CD8-positive, alpha-beta memory T cell (primary cell): ENCODE measurements around the gene MRGPRF. TPM values are rescaled to one million over a fixed set of nuclear protein-coding genes. Genes with fewer than 3 reads are reported as not detected.
A peak's percentile ranks its signal among the peaks of the same experiment; 100 is the strongest.

Source experiments
- CTCF ChIA-PET: fragments of 350-600 bp; sonication (Branson Sonifier 250); formaldehyde crosslinking; loops from one replicate; lab custom pipeline; 2021; ENCODE audit warnings: antibody characterized with exemption; lab: Charles Lee
- POLR2A ChIA-PET: fragments of 350-600 bp; sonication (Branson Sonifier 250); formaldehyde crosslinking; loops from one replicate; lab custom pipeline; 2021; ENCODE audit warnings: antibody characterized with exemption; lab: Charles Lee
- DNase-seq, 5 donors: peaks; one replicate each; pipeline versions ENCODE4 v3.0.0 to v3.0.0-alpha.2; 2020 to 2022; ENCODE audit warnings: mixed read lengths in 1 of 5
- H3K27ac ChIP-seq: one replicate; pipeline ENCODE4 v1.7.0; 2013; ENCODE audit warnings: low read depth, mild to moderate bottlenecking, low read length, moderate library complexity
- H3K27me3 ChIP-seq: 2 replicates; pipeline ENCODE4 v1.7.0; 2013; ENCODE audit warnings: low read length, mild to moderate bottlenecking; ENCODE audit not compliant: insufficient read depth, poor library complexity, severe bottlenecking
- H3K36me3 ChIP-seq: 2 replicates; pipeline ENCODE4 v1.7.0; 2013; ENCODE audit warnings: mild to moderate bottlenecking, low read length, moderate library complexity; ENCODE audit not compliant: insufficient read depth
- H3K4me1 ChIP-seq: 2 replicates; pipeline ENCODE4 v1.7.0; 2013; ENCODE audit warnings: mild to moderate bottlenecking, low read length, moderate library complexity; ENCODE audit not compliant: insufficient read depth
- H3K4me3 ChIP-seq: 2 replicates; pipeline ENCODE4 v1.7.0; 2013; ENCODE audit warnings: mild to moderate bottlenecking, low read length
- H3K9me3 ChIP-seq: 2 replicates; pipeline ENCODE4 v1.7.0; 2013; ENCODE audit warnings: mild to moderate bottlenecking, low read length
- H3K27ac Mint-ChIP-seq, 8 donors: one replicate each; pipeline ENCODE4 v1.8.0; 2020 to 2021; ENCODE audit warnings: mixed read lengths in 8 of 8, mild to moderate bottlenecking in 6 of 8, inconsistent platforms in 3 of 8, moderate library complexity in 3 of 8
- H3K27me3 Mint-ChIP-seq, 2 donors: one replicate each; pipeline ENCODE4 v1.8.0; 2020 to 2021; ENCODE audit warnings: mixed read lengths in 2 of 2, mild to moderate bottlenecking in 1 of 2, moderate library complexity in 1 of 2
- H3K36me3 Mint-ChIP-seq, 3 donors: one replicate each; pipeline ENCODE4 v1.8.0; 2020 to 2021; ENCODE audit warnings: mixed read lengths in 3 of 3, inconsistent platforms in 1 of 3, mild to moderate bottlenecking in 1 of 3
- H3K4me1 Mint-ChIP-seq, 3 donors: one replicate each; pipeline ENCODE4 v1.8.0; 2020 to 2021; ENCODE audit warnings: mixed read lengths in 3 of 3, inconsistent platforms in 1 of 3, mild to moderate bottlenecking in 1 of 3
- H3K4me3 Mint-ChIP-seq, 7 donors: one replicate each; pipeline ENCODE4 v1.8.0; 2020 to 2021; ENCODE audit warnings: mixed read lengths in 7 of 7, mild to moderate bottlenecking in 6 of 7, moderate library complexity in 4 of 7, inconsistent platforms in 2 of 7
- H3K9me3 Mint-ChIP-seq, 5 donors: one replicate each; pipeline ENCODE4 v1.8.0; 2020 to 2022; ENCODE audit warnings: mixed read lengths in 5 of 5, mild to moderate bottlenecking in 3 of 5, moderate library complexity in 2 of 5, inconsistent platforms in 1 of 5
- polyA plus RNA-seq: library from polyadenylated mRNA; unstranded; fragments of 300-500 nt; fragmentation: Illumina TruSeq; gene quantifications from one replicate; pipeline ENCODE4 v1.2.3, GENCODE V29; 2021
- total RNA-seq, 2 experiments: library from RNA; stranded (reverse); gene quantifications; one replicate each; pipeline ENCODE4 v1.2.3, GENCODE V29; 2021

The MRGPRF gene
- total and polyA plus RNA-seq, 3 experiments from 2014 or later = not detected

- Mint-ChIP-seq H3K36me3 (no peaks in the 10 kb centered on the region), H3K27ac (peak overlapping the region in 1 of 8 donors; percentile 76), H3K4me3 (peak overlapping the region in 1 of 7 donors; percentile 17), H3K4me1 (peaks cover 0 to 5% (median 0%) of the 10 kb centered on the region in 3 donors), H3K9me3 (no peaks in the 10 kb centered on the region), H3K27me3 (peaks cover 0 to 6% of the 10 kb centered on the region in 2 donors)
- Histone ChIP-seq H3K27ac (no peak overlapping the region), H3K4me1 (no peaks in the 10 kb centered on the region), H3K36me3 (no peaks in the 10 kb centered on the region), H3K9me3 (no peaks in the 10 kb centered on the region), H3K27me3 (no peaks in the 10 kb centered on the region), H3K4me3 (no peak overlapping the region)
- ChIA-PET POLR2A (no interaction called here), CTCF (no interaction called here)
- no peak for DNase-seq
These were observed 58.0 kb downstream of the MRGPRF start for GRCh38 chr11:68954836-68955606.

Other genes with a start within 250 kb of the MRGPRF start
- gene CPT1A, start 171.3 kb downstream of the MRGPRF start, total RNA-seq = 10 to 100 TPM; 25.6 to 27.4 TPM
- gene CPT1A, start 171.3 kb downstream of the MRGPRF start, polyA plus RNA-seq = 9.8 TPM
- gene MRPL21, start 109.4 kb downstream of the MRGPRF start, total RNA-seq = 100 to 1,000 TPM; 101 to 104 TPM
- gene MRPL21, start 109.4 kb downstream of the MRGPRF start, polyA plus RNA-seq = 96.3 TPM
- gene IGHMBP2, start 109.4 kb downstream of the MRGPRF start, total RNA-seq = 10 to 100 TPM; 25.7 to 27.8 TPM
- gene IGHMBP2, start 109.4 kb downstream of the MRGPRF start, polyA plus RNA-seq = 9.9 TPM
- not detected for gene MRGPRD, start 32.3 kb downstream of the MRGPRF start, total RNA-seq
- gene MRGPRD, start 32.3 kb downstream of the MRGPRF start, polyA plus RNA-seq = not detected
- gene TPCN2, start 35.7 kb upstream of the MRGPRF start, total RNA-seq = 10 to 100 TPM; 12.3 to 12.9 TPM
- 4.0 TPM for gene TPCN2, start 35.7 kb upstream of the MRGPRF start, polyA plus RNA-seq
- gene SMIM38, start 142.7 kb upstream of the MRGPRF start, total RNA-seq = 1 to 10 TPM; 1.4 to 1.8 TPM
- not detected for gene SMIM38, start 142.7 kb upstream of the MRGPRF start, polyA plus RNA-seq